HL-60 (cell line): ENCODE measurements around the gene ANXA3.

Experiments used
- POLR2AphosphoS5 ChIP-seq: IDR thresholded peaks from 2 replicates; pipeline ENCODE4 v1.6.1; 2012; ENCODE audit warnings: low read depth
- TF ChIP-seq, protein P1 (sequence below): IDR thresholded peaks from one replicate; pipeline ENCODE4 v1.5.1; 2011; ENCODE audit warnings: low read length, control low read depth, inconsistent platforms; ENCODE audit not compliant: insufficient read depth

DNA sequence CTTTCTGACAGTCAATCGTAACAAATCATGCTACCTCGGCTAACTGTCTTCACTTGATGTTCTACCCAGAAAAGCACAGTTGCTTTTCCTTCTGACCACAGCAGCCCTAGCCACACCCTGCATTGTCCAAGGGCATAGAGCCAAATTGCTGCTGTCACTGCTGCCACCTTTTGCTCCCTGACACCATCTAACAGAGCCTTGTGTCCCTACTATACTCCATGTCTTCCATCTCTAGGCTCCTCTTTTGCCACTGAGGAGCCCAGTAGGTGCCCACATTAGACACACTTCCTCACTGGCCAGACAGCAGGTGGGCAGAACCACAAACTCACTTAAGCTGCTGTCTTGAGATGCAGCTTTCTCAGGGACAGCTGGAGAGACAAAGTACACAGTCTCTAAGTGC lies 91.4 kb downstream of the ANXA3 start:
- TF ChIP-seq, protein P1, sequence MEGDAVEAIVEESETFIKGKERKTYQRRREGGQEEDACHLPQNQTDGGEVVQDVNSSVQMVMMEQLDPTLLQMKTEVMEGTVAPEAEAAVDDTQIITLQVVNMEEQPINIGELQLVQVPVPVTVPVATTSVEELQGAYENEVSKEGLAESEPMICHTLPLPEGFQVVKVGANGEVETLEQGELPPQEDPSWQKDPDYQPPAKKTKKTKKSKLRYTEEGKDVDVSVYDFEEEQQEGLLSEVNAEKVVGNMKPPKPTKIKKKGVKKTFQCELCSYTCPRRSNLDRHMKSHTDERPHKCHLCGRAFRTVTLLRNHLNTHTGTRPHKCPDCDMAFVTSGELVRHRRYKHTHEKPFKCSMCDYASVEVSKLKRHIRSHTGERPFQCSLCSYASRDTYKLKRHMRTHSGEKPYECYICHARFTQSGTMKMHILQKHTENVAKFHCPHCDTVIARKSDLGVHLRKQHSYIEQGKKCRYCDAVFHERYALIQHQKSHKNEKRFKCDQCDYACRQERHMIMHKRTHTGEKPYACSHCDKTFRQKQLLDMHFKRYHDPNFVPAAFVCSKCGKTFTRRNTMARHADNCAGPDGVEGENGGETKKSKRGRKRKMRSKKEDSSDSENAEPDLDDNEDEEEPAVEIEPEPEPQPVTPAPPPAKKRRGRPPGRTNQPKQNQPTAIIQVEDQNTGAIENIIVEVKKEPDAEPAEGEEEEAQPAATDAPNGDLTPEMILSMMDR: no peak
- no peak for TF ChIP-seq POLR2AphosphoS5
